HG03045 (cell line): Measurements from ENCODE around the gene PLEKHG7.
"Not testable (repeated sequence)": the region's sequence is repeated elsewhere in the genome, so short reads cannot be mapped to it uniquely, and the experiment has no call there.

Experiments used
- ATAC-seq: cut with Tn5 transposase; IDR thresholded peaks from one replicate; pipeline ENCODE4 v1.9.1; 2021; ENCODE audit warnings: mild to moderate bottlenecking, moderate library complexity; ENCODE audit not compliant: unreplicated experiment

PLEKHG7 gene, protein sequence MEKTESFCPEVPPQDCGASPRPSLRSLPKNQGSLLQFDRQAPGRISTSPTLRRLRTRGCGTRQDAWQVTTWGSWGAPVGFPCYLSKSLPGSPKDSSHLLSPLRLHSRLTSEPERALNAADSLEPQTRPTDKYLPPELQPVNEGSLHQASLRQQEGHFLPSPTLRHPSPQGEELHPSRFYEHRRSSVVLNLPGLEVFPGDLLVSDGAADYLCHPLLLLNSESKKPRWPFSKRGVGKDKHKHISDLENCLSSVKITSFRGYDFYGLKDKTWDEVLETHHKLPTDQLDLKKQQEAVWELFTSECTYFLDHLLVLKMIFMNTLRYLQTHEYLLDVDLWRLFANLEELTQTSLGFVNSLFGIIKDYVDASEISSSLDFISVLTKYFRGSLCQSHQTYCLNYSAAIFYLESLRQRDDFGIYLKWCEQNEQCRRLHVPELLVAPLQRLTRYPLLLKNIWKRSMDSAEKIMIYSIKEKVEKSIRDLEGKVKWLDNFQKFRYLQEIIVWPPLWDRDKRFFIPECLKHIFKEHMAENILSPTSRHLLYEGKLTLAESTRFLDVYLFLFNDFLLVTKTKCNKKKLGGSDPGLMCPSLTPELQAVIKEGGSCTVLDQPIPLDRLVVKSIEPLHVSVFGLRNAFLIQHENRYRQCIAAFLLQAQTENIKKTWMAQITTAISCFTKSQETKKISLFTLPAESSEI

DNA sequence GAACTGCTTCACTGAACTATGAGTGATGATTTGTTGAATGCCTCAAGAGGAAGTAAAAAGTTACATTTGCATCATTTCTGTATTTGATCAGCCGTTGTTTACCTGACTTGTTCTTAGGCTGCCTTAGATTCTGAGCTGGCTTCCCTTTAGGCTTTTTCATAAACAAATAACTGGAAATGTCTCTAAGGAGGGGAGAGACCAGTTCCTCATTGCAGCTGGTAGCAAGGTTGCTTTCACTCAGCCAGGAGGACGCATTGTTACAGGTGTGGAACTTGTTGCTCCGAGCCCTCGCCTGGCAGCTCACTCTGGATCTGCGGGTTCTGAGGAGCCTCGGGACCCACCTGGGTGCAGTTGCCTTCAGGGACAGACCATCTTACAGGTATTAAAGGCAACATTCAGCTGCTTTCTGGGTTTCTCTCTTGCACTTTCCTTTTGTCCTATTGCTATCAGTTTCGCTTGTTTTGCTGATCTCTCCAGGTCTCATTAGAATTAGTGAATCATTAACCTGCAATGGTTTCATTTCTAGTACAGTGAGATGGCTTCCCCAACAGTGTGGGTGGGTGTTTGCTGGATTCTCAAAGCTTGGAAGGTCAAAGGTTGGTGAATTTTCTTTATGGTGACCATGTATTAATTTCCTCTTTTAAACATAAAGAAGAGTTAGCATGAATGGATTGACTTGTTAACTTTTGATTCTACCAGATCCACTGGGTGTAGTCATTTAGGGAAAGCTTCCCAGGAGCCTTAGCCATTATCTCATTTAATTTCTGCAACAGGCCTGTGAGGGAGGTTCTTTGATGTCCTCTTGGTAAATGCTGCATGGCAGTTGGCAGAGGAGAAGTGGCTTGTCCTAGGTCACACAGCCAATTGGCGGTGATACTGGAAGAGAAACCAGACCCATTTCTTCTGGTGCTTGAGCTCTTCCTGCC, at the start of gene PLEKHG7:
Gene PLEKHG7 (plus strand): TSS at position 236 of the 926 bp plus-strand sequence. CDS start 3,643 bp downstream, outside the sequence.
- ATAC-seq: peak; percentile 91

DNA sequence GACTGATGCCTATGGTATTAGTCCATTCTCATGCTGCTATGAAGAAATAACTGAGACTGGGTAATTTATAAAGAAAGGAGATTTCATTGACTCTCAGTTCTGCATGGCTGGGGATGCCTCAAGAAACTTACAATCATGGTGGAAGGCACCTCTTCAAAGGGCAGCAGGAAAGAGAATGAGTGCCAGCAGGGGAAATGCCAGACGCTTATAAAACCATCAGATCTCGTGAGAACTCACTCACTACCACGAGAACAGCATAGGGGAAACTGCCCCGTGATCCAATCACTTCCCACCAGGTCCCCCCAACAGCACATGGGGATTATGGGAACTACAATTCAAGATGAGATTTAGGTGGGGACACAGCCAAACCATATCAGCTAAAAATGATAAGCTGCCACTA, 48.5 kb upstream of the PLEKHG7 start:
- not testable (repeated sequence) for ATAC-seq

DNA sequence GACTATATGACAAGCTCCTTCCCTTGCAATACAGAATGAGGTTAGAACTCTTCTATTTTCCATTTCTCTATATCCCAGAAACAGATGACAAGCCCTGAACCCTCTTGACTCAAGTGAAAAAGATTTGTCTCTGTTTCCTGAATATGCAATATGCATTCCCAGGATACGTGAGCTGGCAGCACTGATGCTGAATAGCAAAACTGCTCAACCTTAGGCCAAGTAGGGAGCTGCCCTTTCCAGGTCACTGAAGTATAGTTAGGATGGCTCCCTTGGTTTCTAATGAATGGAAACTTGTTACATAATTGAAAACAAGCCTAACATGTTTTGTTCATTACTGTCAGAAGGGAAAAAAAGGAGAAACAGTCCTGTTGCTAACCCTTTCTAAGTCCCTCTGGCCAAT, 47.9 kb upstream of the PLEKHG7 start:
- ATAC-seq: no peak

DNA sequence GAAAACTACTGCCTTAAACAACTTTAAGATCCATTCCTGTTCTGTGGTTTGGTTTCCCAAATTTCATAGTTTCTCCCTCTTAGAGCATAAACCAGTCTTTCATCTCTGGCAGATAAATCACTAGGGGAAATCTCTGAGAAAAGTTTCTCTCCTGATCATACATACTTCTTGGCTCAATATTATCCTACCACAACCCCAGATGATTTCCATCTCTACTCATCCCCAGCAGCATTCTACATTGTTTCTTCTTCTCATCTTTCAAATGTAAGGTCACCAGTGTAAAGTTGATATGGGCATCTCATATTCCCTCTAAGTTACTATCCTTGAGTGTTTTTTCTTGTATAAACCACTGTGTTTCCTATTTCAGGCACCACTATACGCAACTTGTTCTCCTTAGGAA, 45.9 kb upstream of the PLEKHG7 start:
- no peak for ATAC-seq

DNA sequence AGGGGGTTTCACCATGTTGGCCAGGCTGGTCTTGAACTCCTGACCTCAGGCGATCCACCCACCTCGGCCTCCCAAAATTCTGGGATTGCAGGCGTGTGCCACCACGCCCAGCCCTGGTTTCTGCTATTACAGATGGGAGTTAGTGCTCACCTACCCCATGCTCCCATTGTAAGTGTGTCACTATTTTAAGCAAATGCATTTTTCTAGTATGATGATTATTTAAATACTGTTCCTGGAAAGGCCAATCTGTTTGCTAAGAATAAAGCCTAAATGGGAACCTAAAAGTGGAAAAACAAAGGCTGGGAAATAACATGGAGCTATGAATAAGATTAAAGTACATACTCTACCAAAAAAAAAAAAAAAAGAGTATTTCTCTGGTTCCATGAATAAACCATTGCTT, 45.0 kb upstream of the PLEKHG7 start:
- no peak for ATAC-seq

DNA sequence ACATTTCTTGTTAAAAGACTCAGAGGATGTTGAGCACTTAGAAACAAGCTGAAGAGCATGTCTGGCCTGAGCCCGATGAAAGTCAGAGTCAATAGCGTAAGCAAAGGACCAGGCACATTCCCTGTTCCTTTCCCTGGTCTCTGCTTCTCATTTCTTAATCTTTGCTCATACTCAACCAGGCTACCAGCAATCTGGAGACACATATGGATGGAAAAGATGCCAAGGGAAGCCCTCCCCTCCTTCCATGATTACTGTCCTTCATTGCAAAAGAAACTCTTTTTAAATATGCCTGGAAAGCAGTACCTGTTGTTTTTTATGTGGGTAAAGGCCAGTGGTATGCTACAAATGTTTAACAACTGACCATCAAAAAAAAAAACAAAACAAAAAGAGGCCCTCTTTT, 44.2 kb upstream of the PLEKHG7 start:
- ATAC-seq: no peak

DNA sequence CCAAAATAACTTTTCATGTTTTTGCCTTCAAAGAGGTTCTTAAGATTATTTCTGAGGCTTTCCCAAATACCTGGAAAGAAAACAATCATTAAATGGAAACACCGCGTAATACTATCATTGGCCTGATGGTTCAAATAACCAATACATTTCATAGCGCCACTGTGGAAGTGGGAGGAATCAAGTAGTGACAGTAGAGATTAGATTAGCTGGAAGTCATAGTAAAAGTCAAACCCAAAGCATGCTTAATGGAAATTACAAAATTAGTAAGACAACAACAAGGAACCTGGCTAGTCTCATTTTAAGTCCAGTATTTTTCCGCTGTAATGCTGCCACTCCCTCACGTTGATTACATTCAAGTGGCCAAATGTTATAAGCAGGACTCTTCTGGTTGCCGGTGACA, 41.5 kb upstream of the PLEKHG7 start:
- ATAC-seq: no peak

DNA sequence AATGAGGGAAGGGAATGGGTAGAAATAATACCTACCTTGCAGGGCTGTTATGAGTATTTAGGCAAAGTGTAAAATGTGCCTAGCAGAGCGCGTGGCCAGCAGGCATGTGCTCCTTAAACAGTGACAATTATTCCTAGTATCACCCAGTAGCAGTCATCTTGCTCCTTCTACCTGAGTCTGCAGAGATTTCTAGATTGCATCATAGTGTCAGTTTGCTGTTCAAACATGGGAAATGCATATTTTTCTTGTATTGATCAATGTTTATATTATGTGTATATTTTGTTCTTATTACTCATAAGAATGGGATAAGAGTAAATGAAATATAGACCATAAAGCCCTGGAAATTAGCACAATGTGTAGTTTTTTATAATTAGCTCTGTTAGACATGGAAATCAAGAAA, 37.3 kb upstream of the PLEKHG7 start:
- no peak for ATAC-seq

DNA sequence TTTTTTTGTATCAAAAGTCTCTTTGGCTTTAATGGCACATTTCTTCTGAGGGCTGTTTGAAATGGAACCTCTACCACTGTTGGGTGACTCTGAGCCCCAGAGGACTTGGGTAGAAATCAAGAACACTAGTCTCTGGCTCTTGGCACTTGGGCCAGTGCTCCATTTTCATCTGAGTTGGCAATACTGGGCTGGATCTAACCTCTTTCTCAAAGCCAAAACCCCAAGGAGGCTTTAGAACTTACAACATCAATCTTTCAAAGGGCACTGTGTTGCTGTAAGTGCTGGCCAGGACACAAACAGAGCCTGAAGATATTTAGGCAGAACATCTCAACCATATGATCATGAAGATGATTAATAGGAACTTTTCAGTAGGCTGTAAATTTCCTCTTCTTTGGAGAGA, 34.0 kb upstream of the PLEKHG7 start:
- ATAC-seq: no peak

DNA sequence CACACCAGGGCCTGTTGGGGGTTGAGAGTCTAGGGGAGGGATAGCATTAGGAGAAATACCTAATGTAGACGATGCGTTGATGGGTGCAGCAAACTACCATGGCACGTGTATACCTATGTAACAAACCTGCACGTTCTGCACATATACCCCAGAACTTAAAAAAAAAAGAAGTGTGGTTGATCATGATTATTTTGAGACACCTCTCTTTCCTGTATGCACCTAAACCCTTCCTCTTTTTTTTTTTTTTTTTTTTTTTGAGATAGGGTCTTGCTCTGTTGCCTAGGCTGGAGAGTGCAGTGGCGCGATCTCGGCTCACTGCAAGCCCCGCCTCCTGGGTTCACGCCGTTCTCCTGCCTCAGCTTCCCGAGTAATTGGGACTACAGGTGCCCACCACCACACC, 31.3 kb upstream of the PLEKHG7 start:
- not testable (repeated sequence) for ATAC-seq

DNA sequence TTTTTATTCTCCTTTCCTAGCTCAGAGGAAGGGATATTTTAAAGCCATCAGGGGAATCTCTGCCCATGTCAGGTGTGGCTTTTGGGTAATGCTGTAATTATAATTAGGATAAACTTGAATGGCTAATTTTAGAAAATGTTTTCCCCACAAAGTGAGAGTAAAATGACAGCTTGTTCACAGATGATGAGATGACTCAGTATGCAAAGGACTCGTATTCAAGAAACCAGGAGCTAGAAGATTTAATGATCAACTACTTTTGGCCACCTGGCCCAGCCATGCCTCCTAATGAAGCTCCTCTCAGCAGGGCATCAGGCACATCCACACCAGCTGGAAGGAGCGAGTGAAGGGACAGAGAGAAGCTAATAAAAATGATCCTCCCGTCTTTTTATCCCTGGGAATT, 29.0 kb upstream of the PLEKHG7 start:
- ATAC-seq: peak; percentile 69

DNA sequence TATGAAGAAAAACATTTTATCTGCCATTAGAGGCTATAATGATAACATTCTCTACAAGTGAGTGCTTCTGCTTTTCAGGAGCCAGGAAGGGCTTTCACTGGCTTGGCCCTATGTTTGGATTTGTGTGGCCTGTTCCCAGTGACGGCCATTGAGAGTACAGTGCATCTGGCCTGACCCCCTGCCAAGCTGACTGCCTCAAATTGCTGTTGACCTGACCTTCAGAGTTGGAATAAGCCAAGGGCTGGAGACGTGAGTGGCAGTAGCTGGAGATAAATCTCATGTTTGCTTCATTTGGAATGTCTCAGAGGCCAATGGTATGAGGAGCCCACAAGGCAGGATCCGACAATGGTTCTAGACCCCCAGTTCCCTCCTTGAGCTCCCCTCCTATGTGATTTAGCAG, 28.3 kb upstream of the PLEKHG7 start:
- ATAC-seq: no peak

DNA sequence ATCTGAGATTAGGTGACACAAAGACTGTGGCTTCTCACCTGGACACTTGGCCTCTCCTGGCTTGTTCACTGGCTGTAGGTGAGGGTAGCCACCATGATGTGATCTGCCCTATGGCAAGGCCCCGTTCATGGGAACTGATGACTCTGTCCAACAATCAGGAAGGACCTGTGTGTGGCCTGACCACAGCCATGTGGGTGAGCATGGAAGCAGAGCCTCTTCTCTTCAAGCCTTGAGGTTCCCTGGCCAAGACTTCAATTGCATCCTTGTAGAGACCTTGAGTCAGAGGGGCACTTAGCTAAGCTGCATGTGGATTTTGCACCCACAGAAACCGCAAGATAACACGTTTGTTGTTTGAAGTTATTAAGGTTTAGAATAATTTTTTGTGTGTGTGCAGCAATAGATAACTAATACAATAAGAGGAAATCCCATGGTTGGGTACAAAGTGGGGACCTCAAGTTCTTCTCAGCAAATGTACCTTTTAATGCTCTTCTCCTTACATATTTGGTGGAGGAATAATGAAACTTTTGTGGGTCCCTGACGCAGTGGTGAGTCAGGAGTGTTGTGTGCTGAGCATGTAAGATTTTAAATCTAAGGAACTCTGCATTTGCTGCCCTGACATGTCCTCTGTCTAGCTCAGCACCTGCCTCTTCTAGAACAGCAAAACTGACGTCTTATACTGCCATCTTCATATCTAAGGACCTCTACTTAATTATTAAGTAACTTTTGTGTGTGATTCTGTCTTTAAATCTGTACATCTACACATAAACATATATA, 27.5 kb upstream of the PLEKHG7 start:
- no peak for ATAC-seq

DNA sequence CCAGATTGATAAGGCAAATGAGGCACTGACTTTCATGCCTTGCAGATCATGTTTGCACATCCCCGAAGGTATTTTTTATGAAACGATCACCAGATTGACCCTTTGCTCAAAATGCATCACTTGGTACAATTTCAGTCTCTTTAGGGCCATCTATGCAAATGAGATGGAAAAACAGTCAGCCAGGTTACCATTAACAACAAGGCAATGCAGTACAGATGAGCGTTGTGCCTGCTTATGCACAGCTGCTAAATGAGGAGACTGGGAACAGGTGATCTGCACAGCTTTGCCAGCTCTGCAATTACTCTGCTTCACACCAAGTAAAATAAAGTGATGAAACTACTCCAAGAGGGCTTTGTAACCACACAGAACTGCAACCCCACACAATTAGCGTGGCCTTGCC, 26.1 kb upstream of the PLEKHG7 start:
- ATAC-seq: no peak

DNA sequence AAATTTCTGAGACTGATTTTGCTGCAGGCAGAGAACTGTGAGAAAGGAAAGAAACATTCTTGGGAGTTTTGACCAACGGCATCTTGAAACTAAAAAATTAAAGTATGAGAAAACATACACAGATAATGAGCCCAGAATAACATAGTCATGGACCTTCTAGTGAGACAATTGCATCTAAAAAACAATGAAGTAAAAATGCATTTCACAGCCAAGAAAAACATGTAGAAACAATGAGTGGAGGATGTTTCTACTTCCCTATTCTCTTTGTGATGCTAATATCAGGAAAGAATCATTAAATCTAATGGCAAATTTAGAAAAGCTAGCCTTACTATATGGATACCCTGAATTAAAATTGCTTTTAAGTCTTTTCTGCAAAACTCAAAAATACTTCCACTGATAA, 12.2 kb upstream of the PLEKHG7 start:
- no peak for ATAC-seq

DNA sequence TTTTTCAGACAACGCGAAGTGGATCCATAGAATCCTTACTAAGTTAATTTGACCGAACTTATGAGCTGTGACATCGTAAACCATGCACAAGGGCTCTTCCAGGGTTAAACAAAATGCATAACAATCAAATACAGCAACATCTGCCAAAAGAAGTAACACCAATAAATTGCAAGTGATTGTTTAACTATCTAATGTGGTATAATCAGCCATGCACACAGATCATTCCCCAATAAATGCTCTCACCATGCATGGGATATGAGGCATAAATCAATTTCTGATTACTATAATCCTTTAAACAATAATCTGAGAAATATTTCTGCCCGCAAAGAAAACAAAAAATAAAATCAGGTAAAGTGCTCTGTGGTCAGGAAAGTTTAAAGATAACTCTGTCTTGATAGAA, 7.7 kb upstream of the PLEKHG7 start:
- no peak for ATAC-seq

DNA sequence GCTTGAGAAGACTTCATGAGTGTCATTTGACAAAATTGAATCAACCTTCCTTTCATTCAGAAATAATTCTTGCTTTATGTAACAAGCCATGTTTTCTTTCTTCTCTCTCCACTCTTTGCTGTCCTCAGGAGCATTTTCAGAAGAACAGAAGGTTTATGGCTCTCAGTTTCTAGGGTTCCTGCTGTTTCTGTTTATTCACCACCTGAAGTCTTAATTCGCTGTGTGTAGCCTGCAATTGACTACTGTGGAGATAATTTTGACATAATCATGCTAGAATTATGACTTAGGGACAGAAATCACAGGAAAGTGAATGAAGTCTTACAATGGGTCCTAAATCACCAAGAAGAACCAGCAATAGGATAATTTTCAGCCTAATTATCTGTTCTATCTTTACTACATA, 7.2 kb upstream of the PLEKHG7 start:
- ATAC-seq: no peak

DNA sequence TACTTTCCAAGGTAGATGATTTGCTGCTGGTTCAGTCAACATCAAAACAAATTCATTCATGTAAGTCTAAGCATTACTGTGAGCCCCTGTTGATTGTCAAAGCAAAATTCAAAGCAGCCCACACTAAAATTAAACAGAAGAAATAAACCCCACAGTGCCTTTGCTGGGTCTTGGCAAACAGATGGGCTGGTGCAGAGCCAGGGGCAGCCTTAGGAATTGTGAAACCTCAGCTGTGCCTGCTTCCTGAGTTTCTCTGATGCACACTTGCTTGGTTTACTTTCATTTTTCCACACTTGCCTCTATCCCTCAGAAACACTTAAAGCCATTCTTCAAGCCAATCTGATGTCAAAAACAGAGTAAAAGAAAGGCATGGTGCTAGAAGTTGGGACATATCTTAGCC, 6.6 kb upstream of the PLEKHG7 start:
- no peak for ATAC-seq

DNA sequence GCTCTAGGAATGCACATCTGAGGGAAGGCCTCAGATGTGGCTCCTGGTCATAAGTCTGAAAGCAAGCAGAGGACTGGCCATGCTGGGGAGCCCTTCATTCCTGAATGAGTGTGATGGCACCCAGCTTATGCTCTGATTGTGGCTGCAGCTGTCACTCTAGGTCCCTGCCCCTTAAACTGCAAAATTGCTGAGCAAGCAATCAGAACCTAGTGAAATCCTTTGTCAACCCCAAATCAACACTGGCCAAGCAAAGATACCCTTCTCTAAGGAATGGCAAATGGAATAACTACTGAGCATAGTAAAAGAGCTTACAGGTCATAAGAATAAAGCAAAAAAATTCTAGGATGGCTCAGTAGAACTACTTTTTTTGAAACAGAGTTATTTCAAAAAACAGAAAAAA, 4.3 kb upstream of the PLEKHG7 start:
- ATAC-seq: no peak

DNA sequence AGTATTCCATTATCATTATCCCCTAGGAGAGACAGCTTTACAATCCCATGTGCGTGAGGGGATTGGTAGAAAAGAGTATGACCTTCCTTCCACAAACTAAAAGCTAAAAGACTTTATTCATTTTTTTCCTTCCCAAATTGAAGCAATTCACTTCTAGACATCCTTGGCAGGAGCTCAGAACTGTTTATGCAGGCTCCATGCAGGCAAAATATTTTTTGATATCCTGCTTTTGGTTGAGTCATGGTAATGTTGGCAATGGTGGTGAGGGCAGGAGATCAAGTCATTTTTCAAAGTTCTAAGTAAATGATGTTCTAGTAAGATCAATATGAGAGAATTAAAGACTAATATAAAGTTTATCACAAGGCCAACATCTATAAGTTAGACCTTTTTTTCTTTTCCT, 1.3 kb upstream of the PLEKHG7 start:
- no peak for ATAC-seq

DNA sequence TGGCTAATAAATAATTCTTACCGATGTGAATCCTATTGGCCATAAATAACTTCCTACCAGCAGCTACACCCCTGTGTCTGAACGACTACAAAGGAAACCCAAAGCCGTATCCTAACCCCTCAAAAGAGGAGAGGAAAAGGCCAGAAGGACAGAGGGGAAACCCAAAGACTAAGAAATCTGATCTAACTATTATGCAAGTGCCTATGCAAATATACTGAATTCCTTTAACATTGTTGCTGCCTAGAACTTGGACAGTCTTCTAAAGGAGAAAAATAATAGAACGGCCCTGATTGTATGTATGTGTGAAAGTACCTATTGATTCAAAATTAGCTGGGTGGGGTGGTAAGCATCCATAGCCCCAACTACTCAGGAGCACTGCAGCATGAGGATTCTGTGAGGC, 997 bp downstream of the PLEKHG7 start:
- no peak for ATAC-seq
